Ectodermal cell (in vitro differentiated cells): ENCODE results near the gene SFSWAP.

Experiments used
- H3K27ac ChIP-seq: 2 replicates; pipeline ENCODE4 v1.7.0; 2013; ENCODE audit warnings: mild to moderate bottlenecking, low read depth, low read length; ENCODE audit not compliant: insufficient read depth, poor library complexity, severe bottlenecking
- H3K27me3 ChIP-seq: 2 replicates; pipeline ENCODE4 v1.7.0; 2013; ENCODE audit warnings: mild to moderate bottlenecking, low read length; ENCODE audit not compliant: insufficient read depth, control insufficient read depth, poor library complexity, severe bottlenecking
- H3K36me3 ChIP-seq: one replicate; pipeline ENCODE4 v1.7.0; 2013; ENCODE audit warnings: low read length; ENCODE audit not compliant: control insufficient read depth, insufficient read depth
- H3K4me1 ChIP-seq: one replicate; pipeline ENCODE4 v1.7.0; 2013; ENCODE audit warnings: low read length; ENCODE audit not compliant: control insufficient read depth, insufficient read depth
- H3K4me3 ChIP-seq: 2 replicates; pipeline ENCODE4 v1.7.0; 2013; ENCODE audit warnings: low read depth, low read length, control low read depth; ENCODE audit not compliant: insufficient read depth
- H3K9me3 ChIP-seq: 2 replicates; pipeline ENCODE4 v1.7.0; 2013; ENCODE audit warnings: mild to moderate bottlenecking, low read length, moderate library complexity; ENCODE audit not compliant: control insufficient read depth
- WGBS, 2 experiments: methylation state at CpG; one replicate each; pipeline ENCODE4 v1.1.7; 2013; ENCODE audit warnings: missing lambda C conversion rate in 2 of 2; 5-methylcytosine and 5-hydroxymethylcytosine counted together

Gene SFSWAP

DNA sequence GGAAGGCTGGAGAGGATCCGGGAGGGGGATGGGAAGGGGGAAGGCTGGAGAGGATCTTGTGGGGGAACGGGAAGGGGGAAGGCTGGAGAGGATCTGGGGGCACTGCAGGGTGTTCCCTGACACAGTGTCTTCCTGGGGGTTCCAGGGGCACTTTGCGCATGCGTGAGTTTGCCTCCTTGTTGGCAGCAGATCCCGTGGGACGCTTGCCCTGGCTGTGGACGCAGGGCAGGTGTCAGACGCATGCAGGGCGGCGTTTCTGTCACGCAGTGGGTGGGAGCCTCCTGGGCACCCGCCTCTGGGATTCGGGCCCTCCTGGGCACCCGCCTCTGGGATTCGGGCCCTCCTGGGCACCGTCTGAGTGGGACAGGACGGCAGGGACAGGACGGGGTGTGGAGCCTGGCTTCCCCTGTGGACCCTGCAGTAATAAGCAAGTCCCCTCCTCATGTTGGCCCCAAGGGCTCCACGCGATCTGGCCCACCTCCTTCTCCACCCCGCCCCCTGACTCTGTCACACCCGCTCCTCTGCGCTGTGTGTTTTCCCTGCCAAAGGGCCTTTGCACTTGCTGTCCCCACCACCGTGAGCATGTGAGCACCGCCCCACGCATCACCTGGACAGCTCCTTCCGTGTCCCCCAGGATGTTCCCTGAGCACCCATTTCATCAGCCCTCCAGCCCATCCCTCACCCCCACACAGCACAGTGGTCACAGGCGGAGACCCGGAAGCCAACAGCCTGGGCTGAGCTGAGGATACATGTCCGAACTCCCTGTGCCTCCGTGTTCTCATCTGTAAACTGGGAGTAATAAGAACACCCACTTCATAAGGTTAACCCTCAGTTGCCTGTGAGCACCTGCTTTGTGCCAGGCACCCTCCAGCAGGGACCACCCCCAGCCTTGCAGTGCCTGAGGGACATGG, 121.7 kb downstream of the SFSWAP start:
- H3K27me3 ChIP-seq: peaks cover 48% of the 10 kb centered on the region
- WGBS, 2 experiments: 81 to 83% methylated on average over 31 of the region's 31 CpGs
- no peak overlapping the region for H3K4me3 ChIP-seq
- H3K36me3 ChIP-seq: no peaks in the 10 kb centered on the region
- H3K27ac ChIP-seq: no peak overlapping the region
- H3K9me3 ChIP-seq: no peaks in the 10 kb centered on the region
- H3K4me1 ChIP-seq: peaks cover 23% of the 10 kb centered on the region

DNA sequence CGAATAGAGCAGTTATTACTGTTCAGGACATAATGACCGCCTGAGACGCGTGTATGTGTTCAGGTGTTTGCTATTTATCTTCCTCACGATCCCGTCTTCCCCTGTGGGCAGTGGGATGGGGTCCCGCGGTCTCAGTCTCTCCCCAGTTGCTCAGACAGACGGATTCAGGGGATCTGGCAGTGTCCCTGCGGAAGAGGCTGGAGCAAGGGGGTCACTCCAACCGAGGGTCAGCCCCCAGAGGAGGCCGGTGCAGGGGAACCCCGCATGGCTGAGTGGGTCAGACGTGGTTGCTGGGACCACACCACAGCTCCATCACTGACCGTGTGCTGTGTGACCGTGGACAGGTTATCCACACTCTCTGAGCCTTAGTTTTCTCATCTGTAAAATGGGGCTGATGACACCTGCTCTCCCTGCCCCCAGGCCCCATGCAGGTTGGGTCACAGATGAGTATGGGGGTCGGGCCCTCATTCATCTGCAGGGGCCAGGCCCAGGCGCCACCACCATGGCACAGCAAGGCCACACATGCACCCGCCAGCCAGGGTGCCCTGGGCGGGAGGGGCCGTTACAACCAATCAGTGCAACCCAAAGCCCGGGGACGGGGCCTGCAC, 122.5 kb downstream of the SFSWAP start:
- no peaks in the 10 kb centered on the region for H3K36me3 ChIP-seq
- H3K9me3 ChIP-seq: no peaks in the 10 kb centered on the region
- peaks cover 41% of the 10 kb centered on the region for H3K27me3 ChIP-seq
- peaks cover 23% of the 10 kb centered on the region for H3K4me1 ChIP-seq
- H3K27ac ChIP-seq: no peak overlapping the region
- H3K4me3 ChIP-seq: no peak overlapping the region
- 91 to 92% methylated on average over 23 of the region's 23 CpGs for WGBS, 2 experiments

DNA sequence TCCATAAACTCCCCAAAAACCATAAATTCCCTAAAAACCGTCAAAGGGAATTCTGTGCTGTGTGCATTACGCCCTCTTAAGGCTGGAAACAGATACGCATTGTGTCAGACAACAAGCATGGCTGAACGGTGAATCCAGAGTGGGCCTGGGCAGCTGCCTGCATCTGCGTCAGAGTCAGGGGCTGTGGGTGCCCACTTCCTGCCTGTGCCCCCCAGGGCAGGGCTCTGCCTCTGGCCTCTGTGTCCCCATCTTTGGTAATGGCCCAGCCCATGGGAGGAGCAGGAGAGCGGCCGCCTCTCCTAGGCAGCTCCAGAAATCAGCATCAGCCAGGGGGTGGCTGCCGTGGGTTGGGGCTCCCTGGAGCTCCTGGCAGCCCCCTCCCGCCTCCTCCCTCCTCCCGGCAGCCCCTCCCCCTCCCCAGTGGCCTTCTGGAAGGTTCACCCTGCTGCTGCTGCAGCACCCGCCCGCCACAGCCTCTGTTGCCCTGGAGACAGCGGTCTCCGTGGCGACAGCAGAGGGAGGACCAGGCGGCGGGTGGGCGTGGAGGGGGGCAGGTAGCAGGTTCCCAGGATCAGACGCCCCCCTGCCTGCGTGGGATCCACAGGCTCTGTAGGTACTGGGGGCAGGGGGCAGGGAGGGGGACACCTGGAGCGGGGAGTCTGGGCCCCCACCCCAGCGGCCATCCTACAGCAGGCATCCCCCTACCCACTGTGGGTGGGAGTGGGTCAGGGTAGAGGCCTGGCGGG, 123.2 kb downstream of the SFSWAP start:
- H3K27me3 ChIP-seq: peaks cover 34% of the 10 kb centered on the region
- H3K4me3 ChIP-seq: no peak overlapping the region
- H3K4me1 ChIP-seq: peaks cover 23% of the 10 kb centered on the region
- 70 to 71% methylated on average over 23 of the region's 23 CpGs for WGBS, 2 experiments
- no peaks in the 10 kb centered on the region for H3K9me3 ChIP-seq
- no peak overlapping the region for H3K27ac ChIP-seq
- H3K36me3 ChIP-seq: no peaks in the 10 kb centered on the region

DNA sequence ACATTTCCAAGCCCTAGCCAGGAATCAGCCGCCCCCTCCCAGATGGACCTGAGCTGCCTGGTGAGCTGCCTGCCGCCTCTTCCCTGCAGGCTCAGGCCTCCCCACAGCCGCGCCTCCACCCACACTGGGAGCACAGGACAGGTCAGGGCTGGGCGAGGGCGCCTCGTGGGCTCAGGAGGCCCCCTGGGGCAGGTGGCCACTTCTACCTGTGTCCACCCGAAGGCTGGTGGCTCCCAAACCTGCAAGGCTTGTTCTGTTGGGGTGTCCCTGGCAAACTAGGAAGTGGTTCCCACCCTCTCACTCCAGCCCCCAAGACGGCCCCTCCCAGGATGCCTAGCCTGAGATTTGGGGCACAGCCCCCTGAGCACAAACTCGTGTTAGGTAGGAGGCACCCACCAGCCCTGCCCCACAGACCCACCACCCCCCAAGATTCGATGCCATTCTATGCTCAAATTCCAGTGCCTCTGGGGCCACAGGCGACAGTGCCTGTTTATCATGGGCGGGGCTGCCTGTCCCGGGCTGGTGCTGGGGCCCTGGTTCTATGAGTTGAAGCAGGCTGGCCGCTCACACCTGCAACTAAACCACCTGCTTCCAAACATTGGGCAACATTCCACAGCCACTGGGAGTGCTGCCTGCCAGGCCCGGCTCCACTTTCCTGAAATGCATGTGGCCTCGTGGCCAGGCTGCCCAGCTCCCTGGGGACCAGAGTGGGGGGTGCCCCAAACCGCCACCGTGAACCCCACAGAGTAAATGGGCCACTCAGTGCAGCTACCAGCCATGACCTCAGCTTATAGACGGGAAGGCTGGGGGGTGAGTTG, 124.1 kb downstream of the SFSWAP start:
- H3K27ac ChIP-seq: no peak overlapping the region

DNA sequence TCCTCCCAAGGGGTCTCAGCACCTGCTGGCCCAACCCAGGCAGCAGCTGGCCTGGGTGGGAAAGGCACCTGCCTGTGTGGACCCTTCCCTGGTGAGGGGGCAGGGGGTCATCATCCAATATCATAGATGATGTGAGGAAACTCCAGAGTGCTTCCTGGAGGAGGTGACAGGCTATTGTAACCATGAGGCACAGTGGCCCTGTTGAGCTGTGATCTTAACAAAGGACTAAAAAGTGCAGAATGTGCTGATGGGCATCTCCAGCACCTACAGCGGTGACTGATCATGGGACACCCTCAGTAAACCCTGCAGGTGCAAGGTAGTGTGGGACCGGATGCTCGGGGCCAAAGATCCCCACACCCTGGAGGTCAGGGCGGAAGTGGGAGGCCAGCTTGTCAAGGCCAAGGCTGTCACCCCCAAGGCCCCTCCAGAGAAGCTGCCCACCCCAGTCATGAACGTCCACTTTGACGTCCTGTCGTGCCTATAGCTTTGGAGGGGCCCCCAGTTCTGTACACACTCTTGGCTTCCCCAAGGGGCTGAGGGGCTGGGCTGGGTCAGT, 124.8 kb downstream of the SFSWAP start:
- peaks cover 12% of the 10 kb centered on the region for H3K4me1 ChIP-seq
- 93 to 94% methylated on average over 7 of the region's 7 CpGs for WGBS, 2 experiments
- H3K9me3 ChIP-seq: no peaks in the 10 kb centered on the region
- H3K4me3 ChIP-seq: no peak overlapping the region
- peaks cover 18% of the 10 kb centered on the region for H3K27me3 ChIP-seq
- H3K27ac ChIP-seq: no peak overlapping the region
- H3K36me3 ChIP-seq: no peaks in the 10 kb centered on the region

More for the DNA sequence above, 124.1 kb downstream of the SFSWAP start:
- H3K9me3 ChIP-seq: no peaks in the 10 kb centered on the region
- no peak overlapping the region for H3K4me3 ChIP-seq
- no peaks in the 10 kb centered on the region for H3K36me3 ChIP-seq
- peaks cover 25% of the 10 kb centered on the region for H3K27me3 ChIP-seq
- 90 to 91% methylated on average over 20 of the region's 20 CpGs for WGBS, 2 experiments
- peaks cover 14% of the 10 kb centered on the region for H3K4me1 ChIP-seq

DNA sequence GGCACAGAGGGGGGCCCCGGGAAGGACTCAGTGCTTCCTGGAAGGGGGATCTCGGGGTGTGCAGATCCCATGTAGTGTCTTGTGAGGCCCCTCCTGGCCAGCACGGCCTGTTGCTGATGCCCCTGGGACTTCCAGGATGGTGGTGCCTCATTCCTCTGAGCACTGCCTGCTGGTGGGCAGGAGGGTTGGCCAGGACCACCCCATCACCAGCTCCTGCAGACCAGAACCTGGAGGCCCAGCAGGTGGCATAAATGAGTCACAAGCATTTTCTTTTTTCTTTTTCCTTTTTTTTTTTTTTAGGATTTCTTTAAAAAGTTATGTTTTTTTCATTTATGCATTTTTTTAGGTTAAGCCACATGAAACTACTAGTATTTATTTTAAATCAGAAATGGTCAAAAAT, 125.3 kb downstream of the SFSWAP start:
- H3K9me3 ChIP-seq: no peaks in the 10 kb centered on the region

DNA sequence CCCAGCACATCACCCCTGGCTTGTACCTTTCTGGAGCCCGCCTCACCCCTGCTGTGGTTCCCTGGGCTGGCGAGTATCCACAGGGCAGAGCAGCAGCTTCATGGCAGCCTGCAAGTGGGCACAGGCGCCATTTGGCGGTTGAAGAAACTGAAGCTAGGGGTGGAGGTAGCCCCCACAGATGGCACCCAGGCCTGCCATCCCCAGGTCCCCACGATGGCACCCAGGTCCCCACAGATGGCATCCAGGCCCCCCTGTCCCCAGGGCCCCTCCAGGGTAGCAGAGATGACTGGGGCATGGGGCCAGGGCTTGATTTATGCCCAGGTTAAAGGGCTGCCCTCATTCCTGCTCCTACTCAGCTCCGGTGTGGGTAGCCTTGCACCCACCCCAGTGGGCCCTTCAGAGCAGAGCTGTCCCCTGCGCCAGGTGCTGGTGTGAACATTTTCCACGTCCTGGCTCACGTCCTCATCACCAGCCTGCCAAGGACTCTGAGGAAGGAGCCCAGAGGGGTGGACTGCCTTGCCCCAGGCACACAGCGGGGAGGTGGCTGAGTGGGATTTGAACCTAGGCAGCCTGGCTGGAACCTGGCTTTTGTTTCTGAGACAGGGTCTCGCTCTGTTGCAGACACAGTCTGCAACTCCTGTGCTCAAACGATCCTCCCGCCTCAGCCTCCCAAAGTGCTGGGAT, 126.0 kb downstream of the SFSWAP start:
- H3K4me1 ChIP-seq: peaks cover 5% of the 10 kb centered on the region

More for the DNA sequence above, 125.3 kb downstream of the SFSWAP start:
- peaks cover 7% of the 10 kb centered on the region for H3K4me1 ChIP-seq
- peaks cover 13% of the 10 kb centered on the region for H3K27me3 ChIP-seq
- WGBS, 2 experiments: 90 to 91% methylated on average over 3 of the region's 3 CpGs
- H3K4me3 ChIP-seq: no peak overlapping the region
- H3K27ac ChIP-seq: no peak overlapping the region
- no peaks in the 10 kb centered on the region for H3K36me3 ChIP-seq

DNA sequence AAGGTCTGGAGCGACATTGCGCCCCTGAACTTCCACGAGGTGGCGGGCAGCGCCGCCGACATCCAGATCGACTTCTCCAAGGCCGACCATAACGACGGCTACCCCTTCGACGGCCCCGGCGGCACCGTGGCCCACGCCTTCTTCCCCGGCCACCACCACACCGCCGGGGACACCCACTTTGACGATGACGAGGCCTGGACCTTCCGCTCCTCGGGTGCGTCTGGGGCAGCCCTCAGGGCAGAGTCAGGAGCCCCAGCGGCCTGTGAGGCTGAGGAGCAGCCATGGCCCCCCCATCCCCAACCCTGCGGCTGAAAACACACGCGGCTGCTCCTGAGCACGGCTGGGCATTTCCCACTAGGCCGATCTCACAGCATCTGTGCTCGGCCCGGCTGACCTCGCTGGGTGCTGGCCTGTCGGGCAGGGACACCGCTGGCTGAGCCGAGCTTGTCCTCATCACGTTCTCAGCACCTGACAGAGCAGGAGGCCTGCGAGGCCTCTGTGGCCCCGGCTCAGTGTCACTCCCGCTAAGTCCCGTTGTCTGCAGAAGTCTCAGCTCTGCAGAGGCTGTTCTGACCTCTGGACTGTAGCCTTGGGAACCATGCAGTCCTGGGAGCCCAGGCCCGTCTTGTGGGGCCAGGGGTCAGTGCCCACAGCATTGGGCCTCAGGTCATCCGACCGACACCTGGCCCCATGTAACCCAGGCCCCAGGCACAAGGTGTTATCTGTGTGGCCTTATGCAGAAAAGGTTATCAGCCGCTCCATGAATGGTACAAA, 129.9 kb downstream of the SFSWAP start:
- H3K9me3 ChIP-seq: no peaks in the 10 kb centered on the region
- H3K4me3 ChIP-seq: no peak overlapping the region
- 95% methylated on average over 46 of the region's 46 CpGs for WGBS, 2 experiments
- H3K36me3 ChIP-seq: no peaks in the 10 kb centered on the region
- H3K27me3 ChIP-seq: no peaks in the 10 kb centered on the region
- no peak overlapping the region for H3K27ac ChIP-seq
- no peaks in the 10 kb centered on the region for H3K4me1 ChIP-seq

More for the DNA sequence above, 126.0 kb downstream of the SFSWAP start:
- H3K36me3 ChIP-seq: no peaks in the 10 kb centered on the region
- H3K27ac ChIP-seq: no peak overlapping the region
- H3K4me3 ChIP-seq: no peak overlapping the region
- 95 to 96% methylated on average over 13 of the region's 13 CpGs for WGBS, 2 experiments
- H3K9me3 ChIP-seq: no peaks in the 10 kb centered on the region
- peaks cover 7% of the 10 kb centered on the region for H3K27me3 ChIP-seq
